Suppressor macrophage (primary cell): ENCODE data around the gene NDUFAF7.
"Not testable (repeated sequence)": the region's sequence is repeated elsewhere in the genome, so short reads cannot be mapped to it uniquely, and the experiment has no call there.

Experiments
- DNase-seq, 4 experiments: peaks; one replicate each; pipeline ENCODE4 v3.0.0-alpha.2; 2020 to 2022
- total RNA-seq, 17 experiments: gene quantifications; one replicate each; lab custom pipeline; 2026; ENCODE audit warnings: mixed read lengths in 6 of 17, inconsistent platforms in 3 of 17; lab: John Stamatoyannopoulos, UW

NDUFAF7 gene, protein sequence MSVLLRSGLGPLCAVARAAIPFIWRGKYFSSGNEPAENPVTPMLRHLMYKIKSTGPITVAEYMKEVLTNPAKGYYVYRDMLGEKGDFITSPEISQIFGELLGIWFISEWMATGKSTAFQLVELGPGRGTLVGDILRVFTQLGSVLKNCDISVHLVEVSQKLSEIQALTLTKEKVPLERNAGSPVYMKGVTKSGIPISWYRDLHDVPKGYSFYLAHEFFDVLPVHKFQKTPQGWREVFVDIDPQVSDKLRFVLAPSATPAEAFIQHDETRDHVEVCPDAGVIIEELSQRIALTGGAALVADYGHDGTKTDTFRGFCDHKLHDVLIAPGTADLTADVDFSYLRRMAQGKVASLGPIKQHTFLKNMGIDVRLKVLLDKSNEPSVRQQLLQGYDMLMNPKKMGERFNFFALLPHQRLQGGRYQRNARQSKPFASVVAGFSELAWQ
- 3.9 to 21.1 (median 12.8) reads per million in 17 experiments for total RNA-seq

DNA sequence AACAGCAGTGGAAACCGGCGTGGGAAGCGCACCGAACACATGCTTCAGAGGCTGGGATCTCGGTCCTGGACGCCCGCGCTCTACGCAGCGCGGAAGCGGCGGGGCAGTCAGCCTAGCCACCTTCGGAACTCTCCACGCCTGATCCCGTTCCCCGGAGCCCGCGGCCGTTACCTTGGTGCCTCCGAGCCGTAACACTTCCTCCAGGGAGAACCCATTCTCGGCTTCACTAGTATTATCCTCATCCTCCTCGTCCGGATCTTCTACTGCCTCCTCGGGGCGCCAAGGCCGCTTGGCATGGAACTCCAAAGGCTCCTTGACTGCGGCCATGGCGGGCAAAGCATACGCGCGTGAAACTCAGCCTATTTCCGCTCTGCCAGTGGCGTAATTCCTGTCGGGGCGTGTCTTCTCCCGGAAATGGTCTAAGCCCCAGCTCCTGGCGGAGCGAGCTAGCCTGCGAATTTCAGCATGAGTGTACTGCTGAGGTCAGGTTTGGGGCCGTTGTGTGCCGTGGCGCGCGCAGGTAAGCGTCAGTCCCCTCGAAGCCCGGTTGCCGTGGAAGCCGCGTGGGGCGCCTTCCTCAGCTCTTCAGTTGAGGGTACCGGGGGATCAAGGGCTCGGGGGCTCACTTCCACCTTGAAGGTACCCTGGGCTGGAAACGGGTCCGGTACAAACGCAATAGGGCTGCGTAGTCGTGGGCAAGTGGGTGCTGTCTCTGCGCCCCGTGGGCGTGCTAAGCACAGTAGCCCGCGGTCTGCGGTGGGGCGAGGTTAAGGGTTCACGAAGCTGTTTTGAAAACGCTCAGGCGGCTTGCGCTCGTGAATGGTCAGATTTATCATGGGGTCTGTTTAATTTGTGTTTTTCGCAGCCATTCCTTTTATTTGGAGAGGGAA is at the start of gene NDUFAF7, which contains the start of gene CEBPZ:
Gene NDUFAF7 (plus strand): TSS at position 418 of the 890 bp plus-strand sequence. CDS start 48 bp downstream, at position 466.
Gene CEBPZ (minus strand): TSS at position 356 of the 890 bp plus-strand sequence. CDS start 29 bp downstream, at position 327.
- DNase-seq = peak; percentile 93 to 96 (median 94)

DNA sequence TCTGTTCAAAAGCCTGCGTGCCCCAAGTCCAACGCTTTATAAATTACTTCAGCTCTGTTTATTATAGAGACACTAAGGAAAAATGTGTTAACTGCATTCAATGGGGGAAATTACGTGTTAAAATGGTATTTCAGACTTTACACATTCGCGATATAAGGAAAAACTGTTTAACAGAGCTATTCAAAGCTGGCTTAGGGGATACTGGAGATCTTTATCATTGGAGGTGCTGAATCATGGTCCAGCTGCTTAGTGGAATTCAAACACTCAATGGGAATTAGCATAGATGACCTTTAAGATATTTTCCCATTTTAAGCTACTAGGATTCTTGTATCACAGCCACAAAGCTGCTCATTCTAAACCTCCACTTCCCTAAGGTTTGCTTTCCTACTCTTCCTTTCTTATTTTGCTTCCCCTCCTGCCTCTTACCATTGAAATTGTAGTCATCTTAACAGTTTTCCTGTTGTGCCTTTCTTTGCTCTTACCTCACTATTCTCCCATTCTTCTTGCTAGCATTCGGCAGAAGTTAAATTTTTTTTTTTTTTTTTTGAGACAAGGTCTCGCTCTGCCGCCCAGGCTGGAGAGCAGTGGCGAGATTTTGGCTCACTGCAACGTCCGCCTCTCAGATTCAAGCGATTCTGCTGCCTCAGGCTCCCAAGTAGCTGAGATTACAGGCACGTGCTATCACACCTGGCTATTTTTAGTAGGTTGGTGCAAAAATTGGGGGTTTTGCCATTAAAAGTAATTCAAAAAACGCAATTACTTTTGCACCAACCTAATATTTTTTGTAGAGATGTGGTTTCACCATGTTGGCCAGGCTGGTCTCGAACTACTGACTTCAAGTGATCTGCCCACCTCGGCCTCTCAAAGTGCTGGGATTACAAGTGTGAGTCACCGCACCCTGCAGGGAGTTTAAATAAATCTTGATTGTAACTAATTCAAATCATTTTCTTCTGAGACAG is 49.5 kb upstream of the NDUFAF7 start:
- DNase-seq = no peak

DNA sequence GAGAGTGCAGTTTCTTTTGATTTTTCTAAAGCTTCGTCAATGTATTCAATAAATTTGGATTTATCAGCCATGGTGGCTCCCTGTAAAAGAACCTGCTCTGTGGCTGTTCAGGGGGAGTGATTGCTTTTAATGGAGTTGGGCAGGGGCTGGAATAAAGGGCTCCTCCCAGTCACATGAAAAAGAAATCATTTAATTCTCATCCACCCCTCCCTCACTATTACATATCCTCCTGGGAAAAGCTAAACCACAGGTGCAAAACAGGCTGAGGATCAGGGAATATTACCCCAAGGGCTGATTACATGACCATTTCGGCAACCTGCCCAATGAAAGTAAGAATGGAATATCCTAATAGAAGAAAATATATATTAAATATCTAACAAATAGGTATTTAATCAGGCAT is 42.9 kb upstream of the NDUFAF7 start, which contains the start of gene SULT6B1:
Gene SULT6B1 (minus strand): TSS at position 101 of the 400 bp plus-strand sequence. CDS start 30 bp downstream, at position 71.
- no peak for DNase-seq

DNA sequence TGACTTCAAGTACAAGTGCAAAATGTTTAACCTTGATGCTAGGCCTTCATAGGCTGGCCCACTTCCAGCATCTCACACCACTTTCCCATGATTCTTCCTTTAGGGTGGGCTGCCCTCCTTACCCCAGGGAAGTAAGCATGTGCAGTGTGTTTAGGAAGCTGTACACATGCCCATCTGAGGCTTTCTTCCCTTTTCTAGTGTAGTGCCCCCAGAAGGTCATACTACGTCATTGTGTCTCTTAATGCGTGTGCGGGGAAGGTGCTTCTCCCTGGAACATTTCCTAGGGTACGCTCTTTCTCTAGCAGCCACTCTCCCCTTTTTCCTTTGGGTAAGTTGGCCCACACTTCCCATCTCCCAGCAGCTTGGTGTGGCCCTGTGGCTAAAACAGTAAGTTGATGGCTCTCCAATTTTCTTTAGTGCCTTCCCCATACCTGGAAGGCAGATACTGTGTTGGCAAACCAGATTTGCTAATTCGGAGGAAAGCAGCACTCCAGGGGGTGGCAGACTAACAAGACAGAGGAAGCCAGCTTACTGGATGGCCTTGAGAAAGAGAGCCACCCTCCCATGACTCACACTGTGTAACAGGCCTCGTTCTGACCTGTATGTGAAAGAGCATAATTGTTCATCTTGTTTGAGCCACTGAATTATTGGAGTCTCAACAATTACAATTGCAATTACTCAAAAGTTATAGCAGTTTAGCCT is 41.9 kb upstream of the NDUFAF7 start:
- peak; percentile 67 to 86 (median 80) for DNase-seq

DNA sequence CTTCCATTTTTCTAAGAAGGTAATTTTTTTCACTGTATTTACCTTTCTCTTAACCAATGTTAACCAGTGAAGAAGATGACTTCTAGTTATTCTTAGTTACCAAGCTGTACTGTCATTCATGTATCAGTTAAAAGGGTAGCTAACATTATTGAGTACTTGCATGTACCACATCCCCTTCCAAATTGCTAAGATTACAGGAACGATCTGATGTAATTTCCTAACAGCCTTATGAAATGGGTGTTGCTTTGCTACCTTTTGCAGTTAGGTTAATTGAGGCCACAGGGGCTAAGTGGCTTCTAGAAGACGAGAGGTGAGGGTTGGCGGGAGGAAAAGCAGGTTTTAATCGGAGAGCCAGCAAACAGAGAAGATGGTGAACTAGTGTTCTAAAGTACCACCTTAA is 41.2 kb upstream of the NDUFAF7 start:
- DNase-seq = no peak

DNA sequence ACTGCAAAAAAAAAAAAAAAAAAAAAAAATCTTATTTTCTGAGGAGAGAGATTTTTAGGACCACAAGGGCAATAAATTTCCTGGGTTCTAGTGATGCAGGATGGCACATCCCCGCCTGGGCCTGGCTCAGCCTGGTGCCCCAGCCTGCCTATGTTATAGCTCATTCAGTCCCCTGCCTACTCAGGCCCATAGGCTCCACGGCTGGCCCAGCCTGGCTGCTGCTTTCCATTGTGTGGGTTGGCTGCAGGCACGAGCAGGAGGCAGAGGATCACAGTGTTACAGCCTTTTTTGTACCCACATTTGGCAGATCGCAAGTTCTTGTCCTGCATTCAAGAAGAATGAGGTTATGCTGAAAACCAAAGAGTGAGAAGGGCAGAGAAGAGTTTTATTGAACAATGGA is 40.2 kb upstream of the NDUFAF7 start:
- DNase-seq = no peak

DNA sequence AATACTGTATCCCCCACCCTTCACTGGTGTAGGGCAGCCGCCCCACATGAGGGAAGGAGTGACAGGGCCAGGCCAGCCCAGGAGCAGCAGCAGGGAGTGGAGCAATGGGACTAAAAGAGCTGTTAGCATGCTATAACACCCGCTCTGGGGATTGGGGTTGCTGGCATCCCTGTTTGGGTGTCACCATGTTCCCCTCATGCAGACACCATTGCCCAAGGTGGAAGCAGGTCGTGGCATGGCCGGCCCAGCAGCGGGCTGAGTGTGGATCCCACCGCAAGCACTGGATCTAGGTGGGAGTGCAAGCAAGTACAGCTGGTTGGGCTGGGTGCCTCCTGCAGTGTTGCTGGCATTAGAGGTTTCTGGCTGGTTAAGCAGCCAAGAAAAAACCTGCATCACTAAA is 39.7 kb upstream of the NDUFAF7 start:
- no peak for DNase-seq

DNA sequence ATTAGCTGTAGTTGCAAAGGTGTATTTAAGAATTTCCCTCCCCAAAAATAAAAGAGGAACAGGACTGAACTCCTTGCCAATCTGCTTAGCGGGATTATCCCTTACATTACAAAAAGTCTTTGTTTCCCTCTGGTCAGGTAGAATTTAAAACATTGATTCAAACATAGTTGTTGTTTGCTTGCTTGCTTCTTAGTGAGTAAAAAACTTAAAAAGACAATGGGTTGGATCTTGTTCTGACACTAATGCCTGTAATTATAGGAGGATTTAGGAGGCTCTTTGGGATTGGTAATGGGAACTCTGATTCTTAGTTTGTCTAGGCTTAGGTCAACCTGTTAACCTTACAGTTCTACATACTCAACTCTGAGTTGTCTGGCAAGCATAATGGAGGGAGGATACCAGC is 38.9 kb upstream of the NDUFAF7 start:
- DNase-seq = no peak

DNA sequence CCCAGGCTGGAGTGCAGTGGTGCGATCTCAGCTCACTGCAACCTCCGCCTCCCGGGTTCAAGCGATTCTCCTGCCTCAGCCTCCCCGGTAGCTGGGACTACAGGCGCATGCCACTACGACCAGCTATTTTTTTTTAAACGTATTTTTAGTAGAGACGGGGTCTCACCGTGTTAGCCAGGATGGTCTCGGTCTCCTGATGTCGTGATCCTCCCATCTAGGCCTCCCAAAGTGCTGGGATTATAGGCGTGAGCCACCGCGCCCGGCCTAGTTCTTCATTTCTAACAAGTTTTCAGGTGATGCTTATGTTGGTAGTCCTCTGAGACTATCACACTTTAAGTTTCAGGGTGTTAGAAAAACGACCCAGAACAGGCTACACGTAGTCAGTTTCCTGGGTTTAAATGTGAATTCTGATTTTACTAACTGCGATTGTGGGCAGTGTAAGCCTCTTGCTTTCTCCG is 35.6 kb upstream of the NDUFAF7 start:
- DNase-seq = not testable (repeated sequence)

DNA sequence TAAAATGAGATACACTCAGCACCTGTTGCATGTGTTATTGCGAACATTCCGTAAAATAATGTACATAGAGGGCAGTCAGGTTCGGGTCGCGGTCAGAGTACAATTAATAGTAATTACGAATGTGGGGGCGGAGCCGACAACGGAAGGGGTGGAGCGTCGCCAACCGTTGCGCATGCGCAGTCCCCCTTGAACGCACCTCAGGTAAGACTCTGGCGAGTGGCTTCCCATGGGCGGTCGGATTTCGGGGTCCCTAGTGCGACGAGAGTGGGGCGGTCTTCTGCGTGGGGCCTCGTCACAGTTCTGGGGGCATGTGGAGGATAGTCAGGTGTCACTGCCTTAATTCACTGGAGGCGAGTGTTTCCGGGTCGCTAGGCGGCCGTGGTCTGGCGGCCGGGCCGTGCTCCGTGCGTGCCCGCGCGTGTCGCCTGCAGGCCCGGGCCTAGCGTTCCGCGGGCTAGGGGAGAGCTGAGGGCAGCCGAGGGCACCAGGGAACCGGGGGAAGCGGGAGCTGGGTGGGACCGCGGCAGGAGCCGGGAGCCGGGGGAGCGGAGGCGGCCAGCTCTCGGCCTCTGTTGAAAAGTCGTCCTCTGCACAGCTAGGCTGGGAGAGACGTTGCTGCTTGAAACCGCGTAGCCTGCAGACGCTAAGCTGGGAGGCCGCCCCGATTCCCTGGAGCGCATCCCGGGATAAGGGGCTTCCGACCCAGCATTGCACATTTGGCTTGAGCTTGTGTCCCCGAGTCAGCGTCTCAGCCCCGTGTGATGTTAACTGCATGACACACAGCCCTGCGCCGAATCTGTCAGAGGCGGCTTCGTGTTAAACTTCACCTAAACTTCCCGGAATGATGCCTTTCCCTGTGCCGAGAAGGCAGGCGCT is 34.9 kb upstream of the NDUFAF7 start, which contains the start of gene CEBPZOS:
Gene CEBPZOS (plus strand): TSS at position 177 of the 876 bp plus-strand sequence. CDS start 3,209 bp downstream, outside the sequence.
- peak; percentile 89 to 95 (median 92) for DNase-seq

DNA sequence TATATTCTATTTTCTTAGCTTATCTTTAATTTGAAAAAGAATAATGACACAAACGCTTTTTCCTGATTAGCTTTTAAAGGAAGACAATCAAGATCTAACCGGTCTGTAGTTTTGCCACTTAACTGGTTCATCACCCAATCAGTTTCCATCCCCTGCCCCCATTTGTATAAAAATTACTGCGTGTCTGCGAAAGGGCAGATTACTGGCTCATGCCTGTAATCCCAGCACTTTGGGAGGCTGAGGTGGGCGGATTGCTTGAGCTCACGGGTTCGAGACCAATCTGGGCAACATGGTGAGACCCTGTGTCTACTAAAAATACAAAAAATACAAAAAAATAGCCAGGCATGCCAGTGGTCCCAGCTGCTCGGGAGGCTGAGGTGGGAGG is 32.8 kb upstream of the NDUFAF7 start:
- DNase-seq = no peak

DNA sequence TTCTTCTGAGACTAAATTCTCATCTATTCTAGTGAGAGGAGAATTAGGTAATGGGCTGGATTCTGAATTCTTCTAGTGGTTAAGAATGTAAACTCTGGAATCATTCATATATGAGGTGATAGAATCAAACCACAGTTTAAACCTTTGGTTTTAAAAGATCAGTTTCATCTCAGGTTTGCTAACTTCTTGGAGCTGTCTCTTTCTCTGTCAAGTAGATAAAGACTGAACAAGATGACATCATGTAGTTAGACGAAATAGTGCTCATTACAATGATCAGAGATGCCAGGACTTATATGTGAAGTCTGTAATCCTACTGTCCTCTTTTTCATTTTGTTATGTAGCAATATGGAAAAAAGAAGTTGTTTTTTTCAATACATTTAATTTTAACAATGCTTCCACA is 30.2 kb upstream of the NDUFAF7 start:
- DNase-seq = no peak

DNA sequence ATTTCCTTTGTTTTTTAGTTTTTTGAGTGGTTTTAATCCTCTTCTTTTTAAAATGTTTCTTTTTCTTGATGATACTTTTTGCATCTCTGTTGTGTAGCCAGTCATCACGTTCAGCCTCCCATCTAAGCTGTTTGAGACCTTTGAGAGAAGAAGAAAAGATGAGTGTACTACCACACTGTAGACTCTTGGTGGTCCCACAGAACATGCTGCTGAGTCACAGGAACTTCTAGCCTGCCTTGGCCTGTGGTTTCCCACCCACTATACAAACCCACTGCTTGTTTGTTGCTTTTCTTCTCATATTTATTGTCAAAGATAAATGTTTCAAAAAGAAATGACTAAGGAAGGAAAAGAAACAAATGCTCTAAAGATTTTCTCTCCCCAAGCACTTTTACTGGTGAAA is 29.7 kb upstream of the NDUFAF7 start:
- DNase-seq = no peak

DNA sequence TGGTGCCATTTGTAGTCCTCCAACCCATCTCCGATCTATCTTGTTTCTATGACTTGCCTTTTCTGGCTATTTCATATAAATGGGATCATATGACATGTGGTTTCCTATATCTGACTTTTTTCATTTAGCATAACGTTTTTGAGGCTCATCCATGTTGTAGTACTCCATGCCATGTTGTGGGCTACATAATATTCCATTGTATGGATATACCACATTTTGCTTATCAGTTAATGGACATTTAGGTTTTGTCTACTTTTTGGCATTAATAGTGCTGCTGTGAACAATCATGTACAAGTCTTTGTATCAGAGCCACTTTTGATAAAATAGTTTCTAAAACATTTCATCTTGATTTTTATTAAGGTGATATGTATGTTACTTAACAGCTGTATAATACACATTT is 27.8 kb upstream of the NDUFAF7 start:
- no peak for DNase-seq

DNA sequence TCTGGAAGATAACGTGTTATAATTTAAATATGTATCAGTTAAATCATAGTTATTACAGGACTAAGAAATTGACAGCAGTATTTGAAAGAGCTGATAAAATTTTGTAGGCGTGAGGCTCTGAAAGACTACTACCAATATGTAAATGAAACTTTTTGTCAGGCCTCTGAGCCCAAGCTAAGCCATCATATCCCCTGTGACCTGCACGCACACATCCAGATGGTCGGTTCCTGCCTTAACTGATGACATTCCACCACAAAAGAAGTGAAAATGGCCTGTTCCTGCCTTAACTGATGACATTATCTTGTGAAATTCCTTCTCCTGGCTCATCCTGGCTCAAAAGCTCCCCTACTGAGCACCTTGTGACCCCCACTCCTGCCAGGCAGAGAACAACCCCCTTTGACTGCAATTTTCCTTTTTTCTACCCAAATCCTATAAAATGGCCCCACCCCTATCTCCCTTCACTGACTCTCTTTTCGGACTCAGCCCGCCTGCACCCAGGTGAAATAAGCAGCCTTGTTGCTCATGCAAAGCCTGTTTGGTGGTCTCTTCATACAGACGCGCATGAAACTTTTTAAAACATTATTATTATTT is 26.3 kb upstream of the NDUFAF7 start:
- not testable (repeated sequence) for DNase-seq

DNA sequence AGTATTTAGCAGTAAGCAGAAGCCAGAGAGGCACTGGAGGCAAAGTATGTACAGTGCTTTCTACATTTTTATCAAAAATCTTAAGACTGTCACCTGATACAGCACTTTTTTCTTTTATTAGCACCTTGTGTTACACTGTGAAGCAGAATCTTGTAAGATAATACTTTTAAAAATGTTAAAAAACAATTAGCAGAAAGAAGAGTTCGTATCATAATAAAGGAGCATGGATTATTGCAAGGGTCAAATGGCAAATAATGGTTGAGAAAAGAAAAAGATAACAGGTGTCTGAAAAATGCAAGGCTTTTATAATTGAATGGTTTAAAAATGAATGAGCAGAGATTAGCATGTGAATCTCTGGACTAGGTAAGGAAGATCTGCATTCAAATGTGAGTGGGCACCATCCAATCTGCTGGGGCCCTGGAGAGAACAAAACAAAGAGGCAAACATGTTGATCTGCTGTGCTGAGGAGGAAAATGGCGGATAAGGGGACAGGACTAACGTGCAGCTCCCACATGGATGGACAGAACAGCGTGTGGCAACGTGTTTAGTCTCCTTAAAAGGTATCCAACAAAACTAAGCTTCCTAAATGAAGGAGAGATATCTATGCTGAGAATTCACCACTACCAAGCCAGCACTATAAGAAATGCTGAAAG is 25.6 kb upstream of the NDUFAF7 start:
- DNase-seq = no peak

DNA sequence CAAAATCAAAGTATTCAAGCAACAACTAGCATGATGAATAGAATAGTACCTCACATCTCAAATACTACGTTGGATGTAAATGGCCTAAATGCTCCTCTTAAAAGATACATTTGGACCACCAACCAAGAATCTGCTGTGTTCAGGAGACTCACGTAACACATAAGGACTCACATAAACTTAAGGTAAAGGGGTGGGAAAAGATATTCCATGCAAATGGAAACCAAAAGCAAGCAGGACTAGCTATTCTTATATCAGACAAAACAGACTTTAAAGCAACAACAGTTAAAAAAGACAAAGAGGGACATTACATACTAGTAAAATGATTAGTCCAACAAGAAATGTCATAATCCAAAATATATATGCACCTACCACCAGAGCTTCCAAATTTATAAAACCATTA is 24.7 kb upstream of the NDUFAF7 start:
- DNase-seq = not testable (repeated sequence)

DNA sequence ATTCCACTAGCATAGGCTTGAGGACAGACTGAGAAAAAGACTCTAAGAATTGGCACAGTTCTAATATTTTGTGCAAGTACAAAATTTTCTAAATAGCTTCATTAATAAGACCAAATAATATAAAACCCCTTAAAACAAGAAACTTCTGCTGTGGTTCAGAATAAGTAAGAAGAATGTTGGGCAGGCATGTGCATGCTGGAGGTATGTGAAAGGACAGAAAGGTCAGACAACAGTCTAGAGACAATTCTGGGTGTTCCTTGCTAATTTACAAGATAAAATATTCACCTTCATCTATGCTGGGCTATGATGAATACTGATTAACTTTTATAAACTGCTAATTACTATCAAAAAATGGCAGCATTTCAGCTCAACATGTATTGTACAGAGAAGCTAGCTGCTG is 20.2 kb upstream of the NDUFAF7 start:
- no peak for DNase-seq

DNA sequence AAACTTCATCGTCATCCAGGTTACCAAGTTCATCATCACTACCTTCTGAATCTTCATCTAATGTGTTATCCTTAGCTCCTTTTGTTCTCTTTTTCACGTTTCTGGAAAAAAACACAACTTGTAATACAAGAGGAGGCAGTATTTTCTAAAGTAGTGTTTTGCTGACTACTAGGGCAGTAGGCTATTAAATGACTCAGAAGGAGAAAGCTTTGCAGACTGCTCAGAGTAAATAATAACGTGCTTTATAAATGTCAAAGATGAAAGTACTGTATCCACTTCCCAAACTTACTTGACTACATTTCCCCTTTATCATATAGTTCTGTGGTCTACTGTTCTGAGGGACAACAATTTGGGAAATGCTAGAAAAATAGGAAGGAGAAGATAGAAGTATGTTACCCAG is 19.5 kb upstream of the NDUFAF7 start:
- DNase-seq = no peak
